Activated T-cell treated with anti-CD3 and anti-CD28 coated beads, Interleukin-2, amount 50 U/mL, for 72 hours (primary cell): ENCODE data around the gene CEMP1. TPM values are rescaled to one million over a fixed set of nuclear protein-coding genes. Genes with fewer than 3 reads are reported as not detected.

Experiments
- ATAC-seq, 2 donors: fragments of 150-1000 bp; cut with Tn5 transposase; replicated peaks in 1 of 2; 2 replicates each; pipeline ENCODE4 v1.10.0; 2021; ENCODE audit warnings: moderate library complexity in 2 of 2, mild to moderate bottlenecking in 1 of 2
- DNase-seq, 2 donors: peaks; one replicate each; pipeline ENCODE4 v3.0.0; 2021 to 2022; ENCODE audit warnings: mixed read lengths in 1 of 2
- H3K27ac Mint-ChIP-seq: one replicate; pipeline ENCODE4 v1.8.0; 2022; ENCODE audit warnings: mild to moderate bottlenecking, moderate library complexity, mixed read lengths
- H3K27me3 Mint-ChIP-seq: one replicate; pipeline ENCODE4 v1.8.0; 2022; ENCODE audit warnings: low read depth, mixed read lengths
- H3K36me3 Mint-ChIP-seq, 2 donors: one replicate each; pipeline ENCODE4 v1.8.0; 2022; ENCODE audit warnings: mixed read lengths in 2 of 2, mild to moderate bottlenecking in 1 of 2; ENCODE audit not compliant: insufficient read depth in 2 of 2
- H3K4me1 Mint-ChIP-seq: one replicate; pipeline ENCODE4 v1.8.0; 2022; ENCODE audit warnings: low read depth, mixed read lengths
- H3K4me3 Mint-ChIP-seq, 2 donors: one replicate each; pipeline ENCODE4 v1.8.0; 2022; ENCODE audit warnings: mild to moderate bottlenecking in 2 of 2, mixed read lengths in 2 of 2, moderate library complexity in 2 of 2
- H3K9me3 Mint-ChIP-seq, 2 donors: one replicate each; pipeline ENCODE4 v1.8.0; 2022; ENCODE audit warnings: mixed read lengths in 2 of 2
- total RNA-seq, 2 donors: library from RNA; stranded (reverse); gene quantifications; one replicate each; pipeline ENCODE4 v1.2.3, GENCODE V29; 2022

The CEMP1 gene
- total RNA-seq, 2 donors from 2014 or later: 0.30 TPM; not detected in 1

DNA sequence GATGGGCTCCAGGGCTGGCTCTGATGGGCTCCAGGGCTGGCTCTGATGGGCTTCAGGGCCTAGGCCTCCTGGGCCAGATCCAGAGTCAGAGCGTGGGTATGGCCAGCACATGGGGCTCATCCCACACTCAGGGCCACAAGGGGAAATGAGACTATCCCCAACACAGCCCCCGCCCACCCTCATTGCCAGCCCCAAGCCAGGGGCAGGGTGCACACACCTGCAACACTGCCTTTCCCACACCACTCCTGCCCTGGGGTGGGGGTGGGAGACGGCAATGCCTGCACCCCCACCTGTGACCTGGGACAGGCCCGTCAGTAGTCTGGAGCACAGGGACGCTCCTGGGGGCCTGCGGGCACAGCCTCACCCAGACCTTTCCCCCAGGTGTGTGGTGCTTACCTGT, 31.8 kb downstream of the CEMP1 start:
- no peaks in the 10 kb centered on the region for H3K36me3 Mint-ChIP-seq
- H3K4me3 Mint-ChIP-seq: no peak overlapping the region
- ATAC-seq (no peak), DNase-seq (no peak)
- no peaks in the 10 kb centered on the region for H3K27me3 Mint-ChIP-seq
- no peaks in the 10 kb centered on the region for H3K9me3 Mint-ChIP-seq
- no peak overlapping the region for H3K27ac Mint-ChIP-seq
- no peaks in the 10 kb centered on the region for H3K4me1 Mint-ChIP-seq

DNA sequence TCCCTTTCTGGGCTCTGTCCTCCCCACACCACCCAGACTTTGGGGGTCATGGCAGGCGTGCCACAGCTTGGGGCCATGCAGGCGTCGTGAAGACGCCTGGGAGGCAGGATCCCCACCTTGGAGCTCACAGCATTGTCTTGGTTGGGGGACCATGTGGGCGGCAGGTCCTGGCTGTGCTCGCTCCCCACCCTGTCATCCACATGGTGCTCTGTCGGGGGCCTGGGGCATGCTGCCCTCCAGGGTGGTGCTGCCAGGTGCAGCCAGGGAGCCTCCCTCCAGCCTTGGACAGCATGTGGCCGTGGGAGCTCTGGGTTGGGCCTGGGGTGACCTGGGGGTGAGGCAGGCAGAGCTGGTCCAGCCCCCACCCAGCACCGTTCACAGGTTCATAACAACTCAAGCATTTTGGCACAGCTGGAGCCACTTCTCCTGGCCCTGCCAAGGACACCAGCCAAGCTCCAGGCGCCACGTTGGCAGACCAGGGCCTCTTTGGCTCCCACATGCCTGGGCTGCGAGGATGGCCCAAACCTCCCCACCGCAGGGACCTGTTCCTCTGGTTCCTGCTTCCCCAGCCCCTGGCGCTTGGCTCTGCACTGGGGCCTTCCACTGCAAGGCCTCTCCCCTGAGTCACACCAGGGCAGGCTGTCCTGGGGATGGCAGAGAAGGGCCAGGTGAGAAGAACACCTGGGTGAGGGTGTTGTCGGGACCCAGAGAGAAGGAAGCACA, 32.5 kb downstream of the CEMP1 start:
- no peak for ATAC-seq

DNA sequence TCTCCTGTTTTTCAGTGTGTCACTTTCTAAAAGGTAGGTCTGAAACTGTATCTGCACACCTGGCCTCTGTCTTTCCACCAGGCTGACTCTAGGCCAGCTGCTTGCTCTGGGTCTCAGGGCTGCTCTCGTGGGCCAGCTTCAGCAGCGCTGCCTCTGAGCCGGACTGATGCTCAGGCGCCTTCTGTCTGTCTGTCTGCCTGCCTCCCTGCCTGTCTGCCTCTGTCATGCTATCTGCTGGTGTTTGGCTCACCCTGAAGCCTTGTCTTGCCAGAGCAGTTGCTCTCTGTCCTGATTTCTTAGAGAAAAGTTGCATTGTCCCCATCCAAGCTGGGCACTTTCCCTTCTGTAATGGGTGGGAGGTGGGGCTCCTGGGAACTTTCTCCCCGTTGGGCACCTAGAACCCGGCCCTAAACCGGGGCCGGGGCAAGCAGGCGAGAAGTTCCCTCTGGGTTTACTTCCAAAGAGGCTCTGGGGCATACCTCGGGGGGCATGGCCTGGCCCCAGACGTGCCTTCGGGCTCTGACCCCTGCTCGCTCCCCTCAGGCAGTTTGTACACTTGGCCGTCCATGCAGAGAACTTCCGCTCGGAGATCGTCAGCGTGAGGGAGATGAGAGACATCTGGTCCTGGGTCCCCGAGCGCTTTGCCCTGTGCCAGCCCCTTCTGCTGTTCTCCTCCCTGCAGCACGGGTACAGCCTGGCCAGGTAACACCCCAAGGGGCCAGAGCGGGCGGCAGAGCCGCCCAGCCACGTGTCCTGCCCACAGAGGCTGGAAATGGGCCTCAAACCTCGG, 33.3 kb downstream of the CEMP1 start:
- Mint-ChIP-seq H3K4me3 (no peak overlapping the region), H3K36me3 (no peaks in the 10 kb centered on the region), H3K4me1 (no peaks in the 10 kb centered on the region), H3K27me3 (no peaks in the 10 kb centered on the region), H3K27ac (no peak overlapping the region), H3K9me3 (no peaks in the 10 kb centered on the region)
- ATAC-seq (no peak), DNase-seq (no peak)

More for the DNA sequence above, 32.5 kb downstream of the CEMP1 start:
- Mint-ChIP-seq H3K27me3 (no peaks in the 10 kb centered on the region), H3K36me3 (no peaks in the 10 kb centered on the region), H3K27ac (no peak overlapping the region), H3K4me3 (no peak overlapping the region), H3K9me3 (no peaks in the 10 kb centered on the region), H3K4me1 (no peaks in the 10 kb centered on the region)
- no peak for DNase-seq

DNA sequence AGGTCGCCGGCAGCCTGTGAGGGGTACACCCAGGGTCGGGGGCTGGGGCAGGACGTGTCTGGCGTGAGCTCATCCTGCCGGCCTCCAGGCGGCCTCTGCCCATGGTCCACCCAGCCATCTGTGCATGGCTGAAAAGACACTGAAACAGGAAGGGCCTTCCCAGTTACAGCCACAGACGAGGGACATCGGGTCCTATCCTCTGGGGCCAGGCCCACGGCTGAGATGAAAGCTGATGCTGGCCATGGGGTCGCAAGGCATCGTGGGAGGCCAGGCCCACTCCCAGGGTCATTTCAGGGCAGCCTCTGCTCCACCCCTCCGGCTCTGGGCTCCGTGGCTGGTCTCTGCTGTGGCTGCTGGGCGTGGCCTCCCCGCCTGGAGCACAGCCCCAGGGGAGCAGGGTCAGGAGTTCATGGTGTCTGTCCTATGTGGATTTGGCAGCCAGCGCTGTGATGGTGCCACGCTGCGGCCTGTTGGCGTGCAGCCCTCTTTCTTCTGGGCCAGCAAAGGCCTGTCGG, 34.0 kb downstream of the CEMP1 start:
- H3K4me1 Mint-ChIP-seq: no peaks in the 10 kb centered on the region
- no peak overlapping the region for H3K4me3 Mint-ChIP-seq
- H3K9me3 Mint-ChIP-seq: no peaks in the 10 kb centered on the region
- no peak overlapping the region for H3K27ac Mint-ChIP-seq
- ATAC-seq: no peak
- DNase-seq: no peak
- no peaks in the 10 kb centered on the region for H3K27me3 Mint-ChIP-seq
- H3K36me3 Mint-ChIP-seq: no peaks in the 10 kb centered on the region

DNA sequence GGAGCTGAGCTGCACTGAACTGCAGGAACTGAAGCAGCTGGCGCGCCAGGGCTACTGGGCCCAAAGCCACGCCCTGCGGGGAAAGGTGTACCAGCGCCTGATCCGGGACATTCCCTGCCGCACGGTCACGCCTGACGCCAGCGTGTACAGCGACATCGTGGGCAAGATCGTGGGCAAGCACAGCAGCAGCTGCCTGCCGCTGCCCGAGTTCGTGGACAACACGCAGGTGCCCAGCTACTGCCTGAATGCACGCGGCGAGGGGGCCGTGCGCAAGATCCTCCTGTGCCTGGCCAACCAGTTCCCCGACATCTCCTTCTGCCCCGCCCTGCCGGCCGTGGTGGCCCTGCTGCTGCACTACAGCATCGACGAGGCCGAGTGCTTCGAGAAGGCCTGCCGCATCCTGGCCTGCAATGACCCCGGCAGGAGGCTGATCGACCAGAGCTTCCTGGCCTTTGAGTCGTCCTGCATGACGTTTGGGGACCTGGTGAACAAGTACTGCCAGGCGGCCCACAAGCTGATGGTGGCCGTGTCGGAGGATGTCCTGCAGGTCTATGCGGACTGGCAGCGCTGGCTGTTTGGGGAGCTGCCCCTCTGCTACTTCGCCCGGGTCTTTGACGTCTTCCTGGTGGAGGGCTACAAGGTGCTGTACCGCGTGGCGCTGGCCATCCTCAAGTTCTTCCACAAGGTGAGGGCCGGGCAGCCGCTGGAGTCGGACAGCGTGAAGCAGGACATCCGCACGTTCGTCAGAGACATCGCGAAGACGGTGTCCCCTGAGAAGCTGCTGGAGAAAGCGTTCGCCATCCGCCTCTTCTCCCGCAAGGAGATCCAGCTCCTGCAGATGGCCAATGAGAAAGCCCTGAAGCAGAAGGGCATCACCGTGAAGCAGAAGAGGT, 34.7 kb downstream of the CEMP1 start:
- DNase-seq (no peak), ATAC-seq (no peak)
- Mint-ChIP-seq H3K9me3 (no peaks in the 10 kb centered on the region), H3K4me3 (no peak overlapping the region), H3K4me1 (no peaks in the 10 kb centered on the region), H3K36me3 (no peaks in the 10 kb centered on the region), H3K27me3 (no peaks in the 10 kb centered on the region), H3K27ac (no peak overlapping the region)

DNA sequence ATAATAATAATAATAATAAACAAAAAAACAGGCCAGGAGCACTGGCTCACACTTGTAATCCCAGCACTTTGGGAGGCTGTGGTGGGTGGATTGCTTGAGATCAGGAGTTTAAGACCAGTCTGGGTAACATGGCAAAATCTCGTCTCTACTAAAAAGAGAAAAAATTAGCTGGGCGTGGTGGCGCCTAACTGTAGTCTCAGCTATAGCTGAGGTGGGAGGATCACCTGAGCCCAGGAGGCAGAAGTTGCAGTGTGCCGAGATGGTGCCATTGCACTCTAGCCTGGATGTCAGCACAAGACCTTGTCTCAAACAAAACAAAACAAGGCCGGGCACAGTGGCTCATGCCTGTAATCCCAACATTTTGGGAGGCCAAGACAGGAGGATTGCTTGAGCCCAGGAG, 36.2 kb downstream of the CEMP1 start:
- Mint-ChIP-seq H3K4me1 (no peaks in the 10 kb centered on the region), H3K27me3 (no peaks in the 10 kb centered on the region), H3K9me3 (no peaks in the 10 kb centered on the region), H3K4me3 (no peak overlapping the region), H3K36me3 (no peaks in the 10 kb centered on the region), H3K27ac (no peak overlapping the region)
- DNase-seq (no peak), ATAC-seq (no peak)

DNA sequence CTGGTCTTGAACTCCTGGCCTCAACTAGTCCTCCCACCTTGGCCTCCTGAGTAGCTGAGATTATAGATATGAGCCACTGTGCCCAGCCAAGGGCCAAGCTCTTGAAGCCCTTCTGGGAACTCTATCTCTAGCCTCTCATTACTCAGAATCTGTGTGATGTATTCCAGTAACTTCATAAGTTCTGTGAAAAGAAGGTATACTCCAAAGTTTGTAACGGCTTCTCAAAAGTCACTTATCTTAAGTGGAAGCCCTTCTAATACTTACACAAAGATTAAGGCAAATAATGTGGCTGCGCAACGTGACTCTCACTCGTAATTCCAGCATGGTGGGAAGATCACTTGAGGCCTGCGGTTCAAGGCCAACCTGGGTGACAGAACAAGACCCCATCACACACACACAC, 36.6 kb downstream of the CEMP1 start:
- Mint-ChIP-seq H3K9me3 (no peaks in the 10 kb centered on the region), H3K27me3 (no peaks in the 10 kb centered on the region), H3K36me3 (no peaks in the 10 kb centered on the region), H3K27ac (no peak overlapping the region), H3K4me3 (no peak overlapping the region), H3K4me1 (no peaks in the 10 kb centered on the region)
- ATAC-seq (no peak), DNase-seq (no peak)

DNA sequence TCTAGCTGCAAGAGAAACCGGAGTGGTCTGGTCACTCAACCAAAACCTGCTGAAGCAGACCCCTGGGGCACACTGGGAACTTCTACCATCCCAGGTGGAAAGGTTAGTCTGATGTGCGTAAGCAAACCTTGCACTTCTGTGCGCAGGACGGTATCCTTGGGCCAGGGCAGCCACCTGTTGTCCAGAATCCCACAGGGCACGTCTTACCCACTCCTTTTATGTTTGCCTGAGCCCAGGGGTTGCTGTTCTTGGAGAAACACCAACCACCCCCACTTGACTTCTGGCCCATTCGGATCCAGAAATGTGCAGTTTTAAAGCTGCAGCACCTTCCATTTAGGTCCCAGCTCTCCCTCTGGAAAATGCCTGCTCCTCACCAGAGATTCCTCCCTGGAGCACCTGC, 37.6 kb downstream of the CEMP1 start:
- H3K27ac Mint-ChIP-seq: no peak overlapping the region
- H3K4me3 Mint-ChIP-seq: no peak overlapping the region
- no peaks in the 10 kb centered on the region for H3K9me3 Mint-ChIP-seq
- H3K36me3 Mint-ChIP-seq: no peaks in the 10 kb centered on the region
- no peaks in the 10 kb centered on the region for H3K4me1 Mint-ChIP-seq
- DNase-seq (no peak), ATAC-seq (no peak)
- H3K27me3 Mint-ChIP-seq: no peaks in the 10 kb centered on the region

DNA sequence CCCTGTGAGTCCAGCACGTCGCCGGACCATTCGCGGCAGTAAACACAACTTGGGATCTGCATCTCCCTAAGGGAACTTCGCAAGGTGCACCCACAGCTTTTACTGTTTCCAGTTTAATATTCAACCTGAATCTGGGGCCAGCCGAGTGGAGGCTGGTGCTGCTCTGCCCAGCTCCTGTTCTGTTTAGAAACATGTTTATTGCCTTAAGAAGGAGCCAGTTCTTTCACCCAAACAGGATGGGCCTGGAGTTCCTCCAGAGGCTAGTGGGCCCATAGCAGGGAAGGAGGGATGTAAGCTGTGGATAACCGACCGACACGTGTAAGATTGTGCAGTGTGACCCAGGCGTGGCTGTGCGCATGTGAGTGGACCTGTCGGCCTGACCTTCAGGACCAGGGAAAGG, 38.9 kb downstream of the CEMP1 start:
- H3K36me3 Mint-ChIP-seq: no peaks in the 10 kb centered on the region
- no peaks in the 10 kb centered on the region for H3K27me3 Mint-ChIP-seq
- ATAC-seq: no peak
- peaks cover 10% of the 10 kb centered on the region for H3K4me1 Mint-ChIP-seq
- no peaks in the 10 kb centered on the region for H3K9me3 Mint-ChIP-seq
- no peak for DNase-seq
- no peak overlapping the region for H3K4me3 Mint-ChIP-seq
- H3K27ac Mint-ChIP-seq: no peak overlapping the region

DNA sequence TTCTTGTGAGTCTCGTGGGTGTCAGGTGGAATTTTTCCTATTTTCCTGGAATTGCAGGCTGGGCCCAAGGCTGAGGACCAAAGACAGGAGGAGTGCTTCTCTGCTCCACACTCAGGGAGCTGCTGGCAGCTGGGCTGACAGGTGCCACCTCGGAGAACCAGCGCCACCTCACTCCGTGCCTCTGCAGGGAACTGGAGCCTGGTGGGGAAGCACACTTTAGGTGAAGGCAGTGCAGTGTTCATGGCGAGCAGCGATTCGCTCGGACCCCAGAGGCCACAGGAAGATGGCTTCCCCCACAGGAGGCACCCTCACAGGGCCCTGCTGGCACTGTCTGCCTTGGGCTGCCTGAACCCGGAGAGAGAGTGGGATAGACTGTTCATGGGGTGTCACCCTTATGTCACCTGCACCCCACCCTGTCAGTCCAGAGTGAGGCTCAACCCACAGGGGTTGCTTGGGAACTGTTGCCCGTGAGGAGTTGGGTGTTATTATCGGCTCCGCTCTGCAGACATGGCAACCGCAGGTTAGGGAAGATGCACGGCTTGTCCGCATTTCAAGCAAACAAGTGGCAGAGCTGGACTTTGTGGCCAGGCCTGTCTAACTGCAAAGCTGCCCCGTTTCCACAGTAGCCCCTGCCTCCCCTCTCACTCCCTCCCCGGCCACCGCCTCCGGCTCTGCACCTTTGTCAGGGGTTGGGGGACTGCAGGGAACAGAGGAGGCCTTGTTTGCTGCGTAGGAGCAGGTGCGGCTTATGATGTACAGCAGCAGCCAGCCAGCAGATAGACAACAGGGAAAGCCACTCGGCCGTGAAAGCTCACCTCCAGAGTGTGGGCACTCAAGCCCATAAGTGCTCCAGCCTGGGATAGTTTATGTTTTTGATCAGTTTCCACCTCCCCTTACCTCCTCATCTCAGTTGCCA, 40.8 kb downstream of the CEMP1 start:
- H3K4me1 Mint-ChIP-seq: peaks cover 21% of the 10 kb centered on the region
- H3K27ac Mint-ChIP-seq: no peak overlapping the region
- DNase-seq (no peak), ATAC-seq (no peak)
- no peaks in the 10 kb centered on the region for H3K27me3 Mint-ChIP-seq
- H3K36me3 Mint-ChIP-seq: no peaks in the 10 kb centered on the region
- no peaks in the 10 kb centered on the region for H3K9me3 Mint-ChIP-seq
- no peak overlapping the region for H3K4me3 Mint-ChIP-seq

DNA sequence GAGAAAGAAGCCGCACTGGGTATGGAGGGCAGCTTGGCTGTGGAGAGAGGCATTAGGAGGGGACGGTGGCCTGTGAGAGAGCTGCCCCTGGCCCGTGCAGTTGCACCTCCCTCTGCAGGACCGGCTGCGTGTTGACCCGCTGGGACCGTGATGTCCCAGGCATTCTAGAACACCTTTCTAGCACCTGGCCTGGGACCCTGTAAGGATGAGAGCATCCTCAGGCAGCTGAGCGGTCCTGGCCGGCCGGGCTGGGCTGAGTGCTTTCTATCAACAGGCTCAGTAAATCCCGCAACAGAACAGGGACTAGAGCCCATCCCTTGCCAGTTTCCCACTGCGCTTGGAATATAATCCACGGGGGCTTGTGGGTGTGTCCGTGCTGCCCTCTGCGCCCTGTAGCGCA, 41.6 kb downstream of the CEMP1 start:
- H3K4me1 Mint-ChIP-seq: peaks cover 21% of the 10 kb centered on the region
- no peak for ATAC-seq
- H3K27ac Mint-ChIP-seq: no peak overlapping the region
- no peaks in the 10 kb centered on the region for H3K36me3 Mint-ChIP-seq
- no peaks in the 10 kb centered on the region for H3K27me3 Mint-ChIP-seq
- DNase-seq: no peak
- no peak overlapping the region for H3K4me3 Mint-ChIP-seq
- no peaks in the 10 kb centered on the region for H3K9me3 Mint-ChIP-seq

DNA sequence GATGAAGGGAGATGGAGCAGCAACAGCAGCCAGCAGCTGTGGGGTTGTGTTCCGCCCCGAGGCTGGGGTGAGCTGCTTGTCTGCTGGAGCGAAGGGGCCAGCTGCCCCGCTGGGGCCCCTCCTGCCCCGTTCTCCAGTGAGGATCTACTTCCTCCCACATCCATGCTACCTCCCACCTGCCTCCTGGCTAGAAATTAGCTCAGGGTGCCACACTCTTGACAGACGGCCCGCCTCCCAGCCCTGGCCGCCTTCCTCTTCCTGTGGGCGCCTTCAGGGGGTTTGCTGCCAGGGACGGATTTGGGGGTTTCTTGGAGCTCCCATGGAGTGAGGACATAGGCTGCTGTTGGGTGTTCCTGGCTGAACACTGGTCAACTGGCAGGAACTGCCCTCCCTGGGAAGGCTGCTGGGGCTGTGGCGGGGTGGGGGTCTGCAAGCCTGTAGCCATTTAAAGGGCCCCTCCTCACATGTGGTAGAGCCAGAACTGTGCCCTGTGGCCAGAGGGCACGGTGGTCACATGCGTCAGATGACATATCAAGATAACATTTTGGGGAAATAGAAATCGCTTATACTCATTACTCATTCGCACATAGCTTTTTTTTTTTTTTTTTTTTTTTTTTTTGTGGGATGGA, 43.2 kb downstream of the CEMP1 start:
- H3K4me3 Mint-ChIP-seq: no peak overlapping the region
- H3K27me3 Mint-ChIP-seq: no peaks in the 10 kb centered on the region
- ATAC-seq (no peak), DNase-seq (no peak)
- no peak overlapping the region for H3K27ac Mint-ChIP-seq
- H3K36me3 Mint-ChIP-seq: no peaks in the 10 kb centered on the region
- no peaks in the 10 kb centered on the region for H3K9me3 Mint-ChIP-seq
- peaks cover 21% of the 10 kb centered on the region for H3K4me1 Mint-ChIP-seq
